Right ventricle myocardium superior (tissue), 1 donor: ENCODE results near the gene CFAP74. TPM values are rescaled to one million over a fixed set of nuclear protein-coding genes. Genes with fewer than 3 reads are reported as not detected.

Experiments used
- ATAC-seq: fragments of 200-7000 bp; cut with Tn5 transposase; one replicate; pipeline ENCODE4 v1.9.1; 2020; ENCODE audit warnings: mild to moderate bottlenecking; ENCODE audit not compliant: poor library complexity
- DNase-seq: peaks from one replicate; pipeline ENCODE4 v3.0.0-alpha.2; 2020
- intact Hi-C: fragments of 100-400 bp; cut with DNase I; formaldehyde crosslinking; loops from one replicate; pipeline ENCODE4 v1.11.2; 2022
- total RNA-seq: library from RNA; stranded (reverse); fragmentation: NEBNext Ultra II Directional; extraction: Animal tissue kit (Norgen Biotek cat#: 25700); gene quantifications from one replicate; pipeline ENCODE4 v1.2.1, GENCODE V29; 2021
- donor health status: DM: no; HTN: yes; CAD: no; lungs with severe emphysema.

Gene CFAP74
- total RNA-seq, 1 donor from 2014 or later, result not detected

DNA sequence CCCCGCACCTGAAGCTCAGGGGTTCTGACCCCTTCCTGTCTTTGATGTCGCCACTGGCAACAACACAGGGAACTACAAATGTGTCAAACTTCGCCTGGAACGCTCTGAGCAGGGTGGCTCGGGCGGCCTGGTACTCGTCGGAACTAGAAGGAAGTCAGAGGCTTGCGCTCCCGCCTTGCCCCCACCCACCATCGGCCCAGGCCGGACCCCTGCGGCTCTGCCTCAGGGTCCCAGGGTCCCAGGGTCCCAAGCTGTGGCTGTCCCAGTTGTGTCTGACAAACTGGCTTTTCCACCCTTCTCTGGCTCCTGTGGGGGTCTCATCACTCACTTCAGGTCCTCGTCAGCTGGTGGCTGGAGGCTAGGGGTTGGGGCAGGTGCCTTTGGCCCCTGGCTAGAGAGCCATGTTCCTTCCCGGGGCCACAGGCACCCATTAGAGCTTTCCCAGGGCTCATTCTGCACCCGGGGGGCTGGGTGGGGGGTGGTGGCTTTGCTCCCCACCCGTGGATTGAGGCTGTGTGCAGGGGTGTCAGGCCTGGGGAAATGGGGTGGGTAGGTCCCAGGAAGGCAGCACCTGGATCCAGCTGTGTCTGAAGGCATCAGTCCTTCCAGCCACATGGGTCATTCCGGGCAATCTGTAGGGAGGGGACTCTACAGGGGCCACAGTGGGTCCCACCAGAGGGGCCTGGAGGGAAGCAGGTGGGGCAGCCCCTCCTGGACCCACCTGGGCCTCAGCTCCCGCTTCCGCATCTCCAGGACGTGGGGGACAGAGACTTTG lies 76.5 kb downstream of the CFAP74 start:
- DNase-seq (peak; percentile 32), ATAC-seq (peak; percentile 2)
- intact Hi-C loops, result no loop called here

DNA sequence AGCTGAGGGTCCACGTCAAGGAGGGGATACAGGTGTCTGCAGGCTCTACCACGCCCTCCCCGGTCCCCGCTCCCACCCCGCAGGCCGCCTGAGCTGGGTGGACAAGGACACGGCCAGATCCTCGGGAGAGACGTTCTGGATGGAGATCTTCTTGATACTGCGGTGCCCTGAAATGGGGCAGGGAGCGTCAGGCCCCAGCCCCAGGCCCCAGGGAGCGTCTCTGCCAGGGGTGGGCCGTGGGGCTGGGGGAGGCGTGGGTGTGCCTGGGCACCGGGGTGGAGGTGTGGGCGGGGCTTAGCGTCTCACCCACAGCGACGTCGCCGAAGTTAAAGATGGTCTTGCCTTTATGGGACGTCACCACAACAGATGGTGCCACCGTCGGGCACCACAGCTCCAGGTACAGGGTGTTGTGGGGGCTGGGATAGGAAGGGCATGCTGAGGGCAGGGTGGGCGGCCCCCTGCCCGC lies 77.2 kb downstream of the CFAP74 start:
- ATAC-seq (no peak), DNase-seq (peak; percentile 13)
- intact Hi-C loops, result no loop called here

DNA sequence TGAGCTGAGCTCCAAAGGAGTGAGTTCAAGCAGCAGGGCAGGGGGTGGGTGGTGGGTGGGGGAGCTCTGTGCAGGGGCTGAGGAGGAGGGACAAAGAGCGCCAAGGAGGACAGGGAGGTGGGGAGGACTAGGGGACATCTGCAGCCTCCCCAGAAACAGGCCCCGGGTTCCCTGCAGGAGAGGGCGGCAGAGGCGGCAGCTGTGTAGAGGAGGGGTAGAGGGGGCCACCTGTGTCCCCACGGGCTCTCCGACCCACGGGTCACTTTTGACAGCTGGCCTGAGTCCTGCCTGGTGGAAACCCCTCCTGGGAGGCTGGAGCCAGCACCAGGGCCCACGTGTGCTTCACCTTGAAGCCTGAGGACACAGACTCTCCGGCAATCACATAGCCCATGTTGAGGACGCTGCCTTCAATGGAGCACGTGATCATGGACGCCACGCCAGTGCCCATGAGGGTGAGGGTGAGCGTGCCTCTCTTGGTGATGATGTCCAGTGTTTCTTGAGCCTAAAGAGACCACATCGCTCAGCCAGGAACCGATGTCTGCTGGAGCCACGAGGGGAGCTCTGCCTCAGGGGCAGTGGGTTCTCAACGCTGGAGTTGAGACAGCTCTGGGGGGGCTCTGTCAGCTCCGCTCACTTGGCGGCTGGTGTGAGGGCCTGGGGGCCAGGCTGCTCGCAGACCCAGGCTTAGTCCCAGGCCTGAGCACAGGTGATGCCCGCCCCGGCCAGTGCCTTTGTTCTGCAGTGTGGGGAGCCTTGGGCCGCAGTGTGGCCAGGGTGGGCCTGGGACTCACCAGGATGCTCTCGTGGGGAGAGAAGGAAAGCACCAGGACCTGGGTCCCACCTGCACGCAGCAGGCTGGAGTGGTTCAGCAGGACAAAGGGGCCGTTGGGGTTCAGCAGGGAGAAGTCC lies 77.9 kb downstream of the CFAP74 start:
- intact Hi-C loops, result no loop called here
- DNase-seq, result no peak
- no peak for ATAC-seq

DNA sequence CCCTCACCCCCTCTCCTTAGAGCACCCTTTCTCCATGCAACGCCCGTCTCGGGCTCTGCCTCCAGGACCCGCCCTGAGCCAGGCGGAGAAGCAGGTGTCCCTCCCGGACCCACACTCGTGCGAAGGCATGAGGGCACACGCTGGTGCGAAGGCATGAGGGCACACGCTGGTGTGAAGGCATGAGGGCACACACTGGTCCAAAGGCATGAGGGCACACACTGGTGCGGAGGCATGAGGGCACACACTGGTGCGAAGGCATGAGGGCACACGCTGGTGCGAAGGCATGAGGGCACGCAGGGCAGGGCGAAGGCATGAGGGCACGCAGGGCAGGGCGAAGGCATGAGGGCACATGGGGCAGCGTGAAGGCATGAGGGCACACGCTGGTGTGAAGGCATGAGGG lies 78.7 kb downstream of the CFAP74 start:
- no peak for ATAC-seq

GRCh38 chr1:1924386-1924785 lies 79.2 kb downstream of the CFAP74 start:
- ATAC-seq (no peak), DNase-seq (no peak)
- intact Hi-C loops, result no loop called here

More for the DNA sequence above, 78.7 kb downstream of the CFAP74 start:
- no peak for DNase-seq
- intact Hi-C loops, result no loop called here

DNA sequence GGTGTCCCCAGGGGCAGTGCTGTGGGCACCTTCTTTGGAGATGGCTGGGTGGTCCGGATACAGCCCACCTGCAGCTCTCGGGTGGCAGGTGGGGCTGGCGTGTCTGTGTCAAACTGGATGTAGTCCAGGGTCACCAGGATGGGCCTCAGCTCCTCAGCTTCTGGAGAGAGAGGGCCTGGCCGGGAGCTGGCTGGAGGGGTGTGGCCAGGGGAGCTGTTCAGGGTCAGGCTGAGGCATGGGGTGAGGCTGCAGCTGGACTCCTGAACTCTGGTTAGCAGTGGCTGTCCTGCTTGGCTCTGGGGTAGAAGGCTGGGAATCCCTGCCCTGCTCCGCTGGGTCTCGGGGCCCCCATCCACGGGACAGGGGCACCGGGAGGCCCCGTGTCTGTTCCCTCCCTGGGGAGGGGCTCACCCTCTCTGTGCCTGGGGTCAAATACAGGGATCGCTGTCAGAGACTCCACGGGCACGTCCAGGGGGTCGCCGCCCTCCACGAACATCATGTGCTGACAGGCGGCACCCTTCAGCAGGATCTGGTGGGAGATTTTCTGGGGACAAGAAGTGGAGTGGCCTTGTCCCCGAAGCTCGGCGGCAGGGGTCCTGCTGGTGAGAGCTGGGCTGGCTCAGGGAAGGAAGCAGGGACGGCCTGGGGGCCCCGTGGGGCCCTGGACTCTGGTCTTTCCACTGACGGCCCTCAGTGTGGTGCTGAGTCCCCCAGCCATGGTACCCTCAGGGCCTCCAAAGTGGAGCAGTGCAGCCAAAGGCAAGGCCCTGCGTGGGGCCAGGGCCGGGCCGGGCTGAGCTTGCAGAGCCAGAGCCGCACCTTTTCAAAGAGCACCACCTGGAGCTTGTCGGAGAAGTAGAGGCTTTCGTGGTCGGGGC lies 80.4 kb downstream of the CFAP74 start:
- DNase-seq (no peak), ATAC-seq (no peak)
- intact Hi-C loops, result no loop called here

- no peak for ATAC-seq
- intact Hi-C loops, result no loop called here
Measured at GRCh38 chr1:1922702-1922955, 81.0 kb downstream of the CFAP74 start.

GRCh38 chr1:1921901-1922701 lies 81.5 kb downstream of the CFAP74 start:
- ATAC-seq (no peak), DNase-seq (no peak)
- intact Hi-C loops, result no loop called here

More at GRCh38 chr1:1922702-1922955, 81.0 kb downstream of the CFAP74 start:
- DNase-seq, result no peak

DNA sequence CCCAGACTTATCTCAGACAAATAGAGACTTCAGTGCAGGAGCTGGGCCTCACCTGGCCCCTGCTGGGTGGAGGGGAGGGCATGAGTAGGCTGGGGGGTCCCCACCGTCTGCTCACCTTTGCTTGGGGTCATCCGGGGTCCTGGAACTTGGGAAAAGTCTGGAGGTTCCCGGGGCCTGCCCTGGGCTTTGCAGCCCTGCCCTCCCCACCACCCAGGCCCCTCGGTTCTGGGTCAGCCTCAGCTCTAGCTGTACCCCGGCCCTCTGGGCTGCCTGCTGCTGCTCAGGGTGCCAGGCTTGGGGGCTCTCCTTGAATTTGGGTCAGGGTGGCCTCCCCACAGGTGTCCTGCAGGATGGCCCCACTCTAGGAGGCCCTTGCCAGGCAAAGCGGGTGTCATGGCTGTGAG lies 82.1 kb downstream of the CFAP74 start:
- ATAC-seq, result no peak
- intact Hi-C loops, result no loop called here
- no peak for DNase-seq

- intact Hi-C loops, result no loop called here
- ATAC-seq (no peak), DNase-seq (no peak)
Measured at GRCh38 chr1:1920608-1921458, 82.8 kb downstream of the CFAP74 start.

- ATAC-seq, result no peak
Measured at GRCh38 chr1:1920057-1920607, 83.5 kb downstream of the CFAP74 start.

GRCh38 chr1:1919304-1920056 lies 84.1 kb downstream of the CFAP74 start:
- intact Hi-C loops, result no loop called here
- ATAC-seq (peak; percentile 92), DNase-seq (peak; percentile 99)

More at GRCh38 chr1:1920057-1920607, 83.5 kb downstream of the CFAP74 start:
- DNase-seq, result no peak
- intact Hi-C loops, result no loop called here

DNA sequence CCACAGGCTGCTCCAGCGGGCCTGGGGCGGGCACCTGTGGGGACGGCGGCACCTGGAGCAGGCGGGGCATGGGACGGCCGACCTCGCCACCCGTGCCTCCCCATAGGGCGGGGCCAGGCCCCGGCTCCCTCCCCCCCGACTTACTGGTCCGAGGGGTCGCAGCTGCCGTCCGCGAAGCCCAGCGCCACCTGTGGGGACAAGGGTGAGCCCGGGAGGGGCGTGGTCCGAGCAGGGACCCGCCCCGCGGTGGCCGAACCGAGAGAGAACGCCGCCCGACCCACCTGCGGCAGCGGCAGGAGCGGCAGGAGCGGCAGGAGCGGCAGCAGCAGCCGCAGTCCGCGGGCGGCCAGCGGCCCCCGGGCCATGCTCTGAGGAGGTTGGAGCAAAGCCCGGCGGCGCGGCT lies 84.7 kb downstream of the CFAP74 start, which contains the start of gene TMEM52:
Gene TMEM52 (minus strand): TSS at position 379 of the 403 bp plus-strand sequence. CDS start 14 bp downstream, at position 365.
- intact Hi-C loops, result no loop called here
- DNase-seq (no peak), ATAC-seq (no peak)

DNA sequence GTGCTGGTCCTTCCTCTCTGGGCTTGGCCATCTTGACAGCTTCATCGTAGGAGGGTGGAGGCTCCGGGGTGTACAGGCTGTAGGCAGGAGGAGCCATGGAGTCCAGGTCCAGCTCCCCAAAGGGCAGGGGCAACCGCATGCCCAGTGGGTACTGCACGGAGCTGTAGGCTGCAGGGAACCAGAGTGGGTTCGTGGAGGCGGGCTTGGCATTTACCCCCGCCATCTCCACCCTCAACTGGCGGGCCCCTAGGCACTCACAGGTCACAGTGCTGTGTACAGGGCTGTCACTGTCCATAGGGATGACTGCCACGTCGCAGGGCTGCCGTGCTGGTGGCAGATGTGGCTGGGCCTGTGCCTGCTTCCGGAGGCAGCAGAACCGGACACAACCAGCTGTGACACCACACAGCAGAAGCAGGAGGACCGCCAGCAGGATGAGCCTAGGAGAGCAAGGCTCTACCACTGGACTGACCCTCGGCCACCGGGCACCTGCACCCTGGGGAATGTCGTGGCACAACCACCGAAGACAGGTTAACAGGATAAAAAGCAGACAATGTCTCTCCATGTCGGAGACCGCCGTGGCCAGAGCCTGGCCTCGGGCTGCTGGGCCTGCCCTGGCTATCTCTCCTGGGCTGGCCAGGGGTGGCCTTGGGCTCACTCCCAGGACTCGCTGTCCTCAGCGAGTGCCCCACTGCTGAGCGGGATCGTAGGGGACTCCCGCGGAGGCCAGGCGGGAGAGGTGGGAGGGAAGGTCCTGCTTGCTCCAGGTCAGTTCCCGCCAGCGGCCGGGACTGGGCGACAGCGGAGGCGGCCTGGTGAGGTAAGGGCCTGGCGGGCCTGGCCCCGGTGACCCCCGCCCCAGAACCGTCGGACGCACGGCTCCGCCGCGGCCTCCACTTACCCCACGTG lies 85.3 kb downstream of the CFAP74 start:
- ATAC-seq (no peak), DNase-seq (no peak)
- intact Hi-C loops, result no loop called here

DNA sequence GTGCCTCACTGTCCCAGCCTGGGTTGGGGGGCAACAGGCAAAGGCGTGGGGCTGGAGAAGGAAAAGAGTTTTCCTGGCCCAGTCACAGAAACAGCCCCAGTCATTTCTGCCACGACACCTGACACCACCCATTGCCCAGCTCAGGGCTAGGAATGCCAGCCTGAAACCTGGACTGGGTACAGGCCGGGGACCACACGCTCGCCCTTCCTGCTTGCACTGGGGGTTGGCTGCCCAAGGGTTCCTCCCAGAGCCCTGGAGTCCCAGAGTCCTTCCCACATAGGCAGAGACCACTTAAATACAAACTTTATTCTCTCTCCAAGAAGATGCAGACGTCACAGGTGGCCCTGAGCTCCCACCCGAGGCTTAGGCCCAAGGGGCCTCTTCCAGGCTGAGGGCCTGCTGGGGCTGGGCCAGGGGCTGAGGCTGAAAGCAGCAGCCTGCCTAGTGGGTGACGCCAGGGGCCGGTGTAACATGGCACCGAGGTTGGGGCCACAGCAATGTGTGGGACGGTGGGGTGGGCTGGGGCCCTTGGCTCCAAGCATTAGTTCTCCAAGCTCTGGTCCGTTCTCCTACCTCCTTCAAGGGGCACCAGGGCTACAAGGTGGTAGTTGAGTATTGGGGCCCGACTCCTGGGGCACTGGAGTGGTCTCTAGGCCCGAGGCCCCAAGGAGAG lies 86.1 kb downstream of the CFAP74 start:
- no peak for ATAC-seq
- intact Hi-C loops, result no loop called here
- no peak for DNase-seq
